ENCODE results near the gene MIER2. TPM values are rescaled to one million over a fixed set of nuclear protein-coding genes. Genes with fewer than 3 reads are reported as not detected.
"Not testable (repeated sequence)": the region's sequence is repeated elsewhere in the genome, so short reads cannot be mapped to it uniquely, and the experiment has no call there.

MIER2 gene
- total RNA-seq: 10 to 100 TPM; 19.4 to 20.4 TPM

- Mint-ChIP-seq H3K4me3 (peak within 1 kb of the TSS; percentile 75), H3K9me3 (peaks cover 3% of the 10 kb centered on the region), H3K27ac (peak within 1 kb of the TSS; percentile 10), H3K36me3 (ENCODE audit: low read depth) (peaks cover 9% of the 10 kb centered on the region), H3K4me1 (ENCODE audit: low read depth) (peaks cover 48% of the 10 kb centered on the region), H3K27me3 (ENCODE audit: low read depth) (peaks cover 9% of the 10 kb centered on the region)
- CTCF ChIA-PET: interaction anchor here (1.7 kb wide), 1 partner anchor 166 kb away, joined by 4 read pairs; no protein-coding TSS in a partner anchor
- intact Hi-C loops (cut with micrococcal nuclease): loop anchor here (1.0 to 2.0 kb wide), 2 partner anchors 144 to 163 kb away; partner anchors contain the start of gene TPGS1
- DNase-seq: peak; percentile 89
Observed at GRCh38 chr19:344625-345319, at the start of gene MIER2. TSS of gene MIER2 (minus strand) at chr19:344796. CDS start at chr19:344782, 14 bp downstream.

GRCh38 chr19:393560-393959 is 49.0 kb upstream of the MIER2 start:
- CTCF ChIA-PET; DNase-seq; H3K27me3 Mint-ChIP-seq (ENCODE audit: low read depth); intact Hi-C loops (cut with micrococcal nuclease); H3K27ac Mint-ChIP-seq; H3K4me1 Mint-ChIP-seq (ENCODE audit: low read depth); H3K4me3 Mint-ChIP-seq; H3K36me3 Mint-ChIP-seq (ENCODE audit: low read depth): not testable (repeated sequence)
- peaks cover 13% of the 10 kb centered on the region for H3K9me3 Mint-ChIP-seq

- Mint-ChIP-seq H3K27ac (no peak overlapping the region), H3K9me3 (peaks cover 13% of the 10 kb centered on the region), H3K4me1 (ENCODE audit: low read depth) (no peaks in the 10 kb centered on the region), H3K4me3 (no peak overlapping the region), H3K27me3 (ENCODE audit: low read depth) (peaks cover 8% of the 10 kb centered on the region), H3K36me3 (ENCODE audit: low read depth) (no peaks in the 10 kb centered on the region)
- CTCF ChIA-PET: no interaction called here
- intact Hi-C loops (cut with micrococcal nuclease): no loop called here
- no peak for DNase-seq
Observed at GRCh38 chr19:392375-392970, 47.9 kb upstream of the MIER2 start.

GRCh38 chr19:391726-392374 is 47.3 kb upstream of the MIER2 start:
- Mint-ChIP-seq H3K36me3 (ENCODE audit: low read depth) (no peaks in the 10 kb centered on the region), H3K27ac (no peak overlapping the region), H3K4me1 (ENCODE audit: low read depth) (no peaks in the 10 kb centered on the region), H3K27me3 (ENCODE audit: low read depth) (peaks cover 9% of the 10 kb centered on the region), H3K4me3 (no peak overlapping the region), H3K9me3 (peaks cover 13% of the 10 kb centered on the region)
- intact Hi-C loops (cut with micrococcal nuclease): no loop called here
- no peak for DNase-seq
- CTCF ChIA-PET: interaction anchor here (0.5 kb wide), 1 partner anchor 88 kb away, joined by 4 read pairs; no protein-coding TSS in a partner anchor

- Mint-ChIP-seq H3K9me3 (peaks cover 13% of the 10 kb centered on the region), H3K4me1 (ENCODE audit: low read depth) (peaks cover 3% of the 10 kb centered on the region), H3K27me3 (ENCODE audit: low read depth) (peaks cover 12% of the 10 kb centered on the region), H3K4me3 (no peak overlapping the region), H3K27ac (no peak overlapping the region), H3K36me3 (ENCODE audit: low read depth) (no peaks in the 10 kb centered on the region)
- CTCF ChIA-PET: interaction anchor here (0.5 kb wide), 1 partner anchor 89 kb away, joined by 4 read pairs; no protein-coding TSS in a partner anchor
- peak; percentile 52 for DNase-seq
- intact Hi-C loops (cut with micrococcal nuclease): no loop called here
Observed at GRCh38 chr19:391207-391557, 46.6 kb upstream of the MIER2 start.

- CTCF ChIA-PET: no interaction called here
- H3K4me3 Mint-ChIP-seq: no peak overlapping the region
- DNase-seq: no peak
- no peak overlapping the region for H3K27ac Mint-ChIP-seq
- intact Hi-C loops (cut with micrococcal nuclease): no loop called here
- peaks cover 5% of the 10 kb centered on the region for H3K4me1 Mint-ChIP-seq (ENCODE audit: low read depth)
- peaks cover 18% of the 10 kb centered on the region for H3K27me3 Mint-ChIP-seq (ENCODE audit: low read depth)
- peaks cover 11% of the 10 kb centered on the region for H3K9me3 Mint-ChIP-seq
- H3K36me3 Mint-ChIP-seq (ENCODE audit: low read depth): no peaks in the 10 kb centered on the region
Observed at GRCh38 chr19:390386-391206, 46.0 kb upstream of the MIER2 start.

- Mint-ChIP-seq H3K4me1 (ENCODE audit: low read depth) (peaks cover 5% of the 10 kb centered on the region), H3K36me3 (ENCODE audit: low read depth) (no peaks in the 10 kb centered on the region), H3K4me3 (no peak overlapping the region), H3K9me3 (peaks cover 7% of the 10 kb centered on the region), H3K27me3 (ENCODE audit: low read depth) (peaks cover 23% of the 10 kb centered on the region), H3K27ac (no peak overlapping the region)
- DNase-seq: no peak
- CTCF ChIA-PET: no interaction called here
- intact Hi-C loops (cut with micrococcal nuclease): no loop called here
Observed at GRCh38 chr19:389935-390289, 45.3 kb upstream of the MIER2 start.

GRCh38 chr19:389255-389934 is 44.8 kb upstream of the MIER2 start:
- Mint-ChIP-seq H3K4me1 (ENCODE audit: low read depth) (peaks cover 8% of the 10 kb centered on the region), H3K4me3 (no peak overlapping the region), H3K9me3 (peaks cover 6% of the 10 kb centered on the region), H3K27ac (no peak overlapping the region), H3K36me3 (ENCODE audit: low read depth) (no peaks in the 10 kb centered on the region), H3K27me3 (ENCODE audit: low read depth) (peaks cover 26% of the 10 kb centered on the region)
- CTCF ChIA-PET: no interaction called here
- intact Hi-C loops (cut with micrococcal nuclease): no loop called here
- DNase-seq: no peak

GRCh38 chr19:388691-389090 is 44.1 kb upstream of the MIER2 start:
- H3K9me3 Mint-ChIP-seq: peaks cover 6% of the 10 kb centered on the region
- peaks cover 15% of the 10 kb centered on the region for H3K4me1 Mint-ChIP-seq (ENCODE audit: low read depth)
- H3K27me3 Mint-ChIP-seq (ENCODE audit: low read depth): peaks cover 33% of the 10 kb centered on the region
- CTCF ChIA-PET: no interaction called here
- no peak for DNase-seq
- intact Hi-C loops (cut with micrococcal nuclease): no loop called here
- no peaks in the 10 kb centered on the region for H3K36me3 Mint-ChIP-seq (ENCODE audit: low read depth)
- H3K4me3 Mint-ChIP-seq: no peak overlapping the region
- no peak overlapping the region for H3K27ac Mint-ChIP-seq

- intact Hi-C loops (cut with micrococcal nuclease): no loop called here
- CTCF ChIA-PET: no interaction called here
- Mint-ChIP-seq H3K27me3 (ENCODE audit: low read depth) (peaks cover 38% of the 10 kb centered on the region), H3K9me3 (no peaks in the 10 kb centered on the region), H3K4me3 (no peak overlapping the region), H3K4me1 (ENCODE audit: low read depth) (peaks cover 23% of the 10 kb centered on the region), H3K27ac (no peak overlapping the region), H3K36me3 (ENCODE audit: low read depth) (no peaks in the 10 kb centered on the region)
- DNase-seq: no peak
Observed at GRCh38 chr19:387777-388176, 43.2 kb upstream of the MIER2 start.

GRCh38 chr19:386632-387301 is 42.2 kb upstream of the MIER2 start:
- peaks cover 40% of the 10 kb centered on the region for H3K27me3 Mint-ChIP-seq (ENCODE audit: low read depth)
- H3K36me3 Mint-ChIP-seq (ENCODE audit: low read depth); H3K9me3 Mint-ChIP-seq; H3K27ac Mint-ChIP-seq; intact Hi-C loops (cut with micrococcal nuclease); DNase-seq; H3K4me3 Mint-ChIP-seq; CTCF ChIA-PET: not testable (repeated sequence)
- H3K4me1 Mint-ChIP-seq (ENCODE audit: low read depth): peaks cover 28% of the 10 kb centered on the region

All from activated naive CD4-positive, alpha-beta T cell treated with anti-CD3 and anti-CD28 coated beads for 36 hours (primary cell).